ENCODE measurements around the gene PTCH1.

GRCh38 chr9:95449016-95449415 is 67.8 kb downstream of the PTCH1 start:
- no peak for TF ChIP-seq CTCF (IDR thresholded peaks at IDR 0.05; ENCODE audit: low read length)
- no peak for TF ChIP-seq EZH2phosphoT487 (IDR thresholded peaks at IDR 0.05; ENCODE audit: low read length)
